OCI-LY1 (cell line): ENCODE results near the gene PLCB4.

Experiments used
- H2AFZ ChIP-seq: fragments of 200-600 bp; sonication (generic), shearing (Covaris generic); 2 replicates; pipeline ENCODE4 v1.6.0; 2014; ENCODE audit warnings: antibody characterized with exemption, mild to moderate bottlenecking, low read length
- H3F3A ChIP-seq: fragments of 200-600 bp; sonication (generic), shearing (Covaris generic); 2 replicates; pipeline ENCODE4 v1.6.0; 2014; ENCODE audit warnings: mild to moderate bottlenecking, antibody characterized with exemption, low read length, moderate library complexity; ENCODE audit not compliant: insufficient read depth
- H3K27ac ChIP-seq: fragments of 200-600 bp; sonication (generic); 2 replicates; pipeline ENCODE4 v1.5.1; 2014; ENCODE audit warnings: low read length, mixed run types, mild to moderate bottlenecking, low read depth; ENCODE audit not compliant: poor library complexity, severe bottlenecking
- H3K27me3 ChIP-seq: fragments of 200-600 bp; sonication (generic); 2 replicates; pipeline ENCODE4 v1.6.0; 2014; ENCODE audit warnings: antibody characterized with exemption, mild to moderate bottlenecking, low read length, moderate library complexity; ENCODE audit not compliant: insufficient read depth
- H3K36me3 ChIP-seq: fragments of 200-600 bp; sonication (generic); 2 replicates; pipeline ENCODE4 v1.6.1; 2014; ENCODE audit warnings: mild to moderate bottlenecking, antibody characterized with exemption, low read length, moderate library complexity, mixed read lengths; ENCODE audit not compliant: insufficient read depth
- H3K4me1 ChIP-seq: fragments of 200-600 bp; sonication (generic); 2 replicates; pipeline ENCODE4 v1.5.1; 2014; ENCODE audit warnings: mild to moderate bottlenecking, low read length, moderate library complexity; ENCODE audit not compliant: insufficient read depth, severe bottlenecking
- H3K4me2 ChIP-seq: fragments of 200-600 bp; sonication (generic), shearing (Covaris generic); 2 replicates; pipeline ENCODE4 v1.6.1; 2014; ENCODE audit warnings: low read length
- H3K4me3 ChIP-seq: fragments of 200-600 bp; sonication (generic); 2 replicates; pipeline ENCODE4 v1.5.1; 2014; ENCODE audit warnings: low read length, low read depth, mild to moderate bottlenecking, mixed read lengths; ENCODE audit not compliant: poor library complexity, severe bottlenecking
- H3K79me2 ChIP-seq: fragments of 200-600 bp; shearing (Covaris generic); 2 replicates; pipeline ENCODE4 v1.6.1; 2016; ENCODE audit warnings: mixed run types, low read length, mixed read lengths; ENCODE audit not compliant: insufficient read depth
- H3K9ac ChIP-seq: fragments of 200-600 bp; sonication (generic), shearing (Covaris generic); 2 replicates; pipeline ENCODE4 v1.6.1; 2014; ENCODE audit warnings: mild to moderate bottlenecking, low read length, mixed read lengths
- H3K9me2 ChIP-seq: fragments of 200-600 bp; sonication (generic), shearing (Covaris generic); 2 replicates; pipeline ENCODE4 v1.6.1; 2014; ENCODE audit warnings: low read depth, mild to moderate bottlenecking, low read length, mixed read lengths
- H3K9me3 ChIP-seq: fragments of 200-600 bp; shearing (Covaris generic); 2 replicates; pipeline ENCODE4 v1.6.1; 2014; ENCODE audit warnings: low read length, mixed read lengths
- H4K20me1 ChIP-seq: fragments of 200-600 bp; sonication (generic), shearing (Covaris generic); 2 replicates; pipeline ENCODE4 v1.6.0; 2016; ENCODE audit warnings: mild to moderate bottlenecking, low read length; ENCODE audit not compliant: insufficient read depth
- EZH2 ChIP-seq: fragments of 200-600 bp; sonication (generic), shearing (Covaris generic); IDR thresholded peaks from 2 replicates; pipeline ENCODE4 v1.8.0; 2017; ENCODE audit warnings: borderline replicate concordance, mixed run types, mild to moderate bottlenecking, antibody characterized with exemption, low read length, moderate library complexity, mixed read lengths
- TF ChIP-seq, protein P1 (sequence below): fragments of 200-600 bp; sonication (generic), shearing (Covaris generic); IDR thresholded peaks from 2 replicates; pipeline ENCODE4 v1.5.1; 2017; ENCODE audit warnings: mild to moderate bottlenecking, antibody characterized with exemption, low read length, moderate library complexity, mixed read lengths

Gene PLCB4

DNA sequence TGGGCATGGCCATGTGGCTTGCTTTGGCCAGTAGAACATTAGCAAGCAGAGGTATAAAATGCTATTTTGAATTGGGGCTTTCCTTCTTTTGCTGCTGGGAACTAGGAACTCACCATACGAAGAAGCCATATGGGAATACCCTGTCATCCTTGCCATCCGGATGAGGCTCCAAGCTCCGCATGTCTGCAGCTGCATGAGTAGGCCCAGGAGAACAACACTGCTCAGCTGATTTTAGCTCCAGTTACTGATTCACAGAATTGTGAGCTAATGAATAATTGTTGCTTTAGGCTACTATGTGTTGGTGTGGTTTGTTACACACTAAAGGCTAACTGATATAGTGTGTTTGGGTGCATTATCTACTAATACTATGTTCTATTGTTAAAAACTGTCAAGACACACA is 2.7 kb upstream of the PLCB4 start:
- Histone ChIP-seq H3K27me3 (no peaks in the 10 kb centered on the region), H3K4me1 (no peaks in the 10 kb centered on the region), H2AFZ (no peak overlapping the region), H3K79me2 (no peaks in the 10 kb centered on the region), H4K20me1 (no peaks in the 10 kb centered on the region), H3K9ac (no peak overlapping the region), H3F3A (no peaks in the 10 kb centered on the region), H3K4me2 (no peak overlapping the region), H3K27ac (no peak overlapping the region), H3K9me2 (no peaks in the 10 kb centered on the region), H3K36me3 (no peaks in the 10 kb centered on the region), H3K4me3 (no peak overlapping the region), H3K9me3 (no peaks in the 10 kb centered on the region)
- TF ChIP-seq, protein P1, sequence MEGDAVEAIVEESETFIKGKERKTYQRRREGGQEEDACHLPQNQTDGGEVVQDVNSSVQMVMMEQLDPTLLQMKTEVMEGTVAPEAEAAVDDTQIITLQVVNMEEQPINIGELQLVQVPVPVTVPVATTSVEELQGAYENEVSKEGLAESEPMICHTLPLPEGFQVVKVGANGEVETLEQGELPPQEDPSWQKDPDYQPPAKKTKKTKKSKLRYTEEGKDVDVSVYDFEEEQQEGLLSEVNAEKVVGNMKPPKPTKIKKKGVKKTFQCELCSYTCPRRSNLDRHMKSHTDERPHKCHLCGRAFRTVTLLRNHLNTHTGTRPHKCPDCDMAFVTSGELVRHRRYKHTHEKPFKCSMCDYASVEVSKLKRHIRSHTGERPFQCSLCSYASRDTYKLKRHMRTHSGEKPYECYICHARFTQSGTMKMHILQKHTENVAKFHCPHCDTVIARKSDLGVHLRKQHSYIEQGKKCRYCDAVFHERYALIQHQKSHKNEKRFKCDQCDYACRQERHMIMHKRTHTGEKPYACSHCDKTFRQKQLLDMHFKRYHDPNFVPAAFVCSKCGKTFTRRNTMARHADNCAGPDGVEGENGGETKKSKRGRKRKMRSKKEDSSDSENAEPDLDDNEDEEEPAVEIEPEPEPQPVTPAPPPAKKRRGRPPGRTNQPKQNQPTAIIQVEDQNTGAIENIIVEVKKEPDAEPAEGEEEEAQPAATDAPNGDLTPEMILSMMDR: no peak

DNA sequence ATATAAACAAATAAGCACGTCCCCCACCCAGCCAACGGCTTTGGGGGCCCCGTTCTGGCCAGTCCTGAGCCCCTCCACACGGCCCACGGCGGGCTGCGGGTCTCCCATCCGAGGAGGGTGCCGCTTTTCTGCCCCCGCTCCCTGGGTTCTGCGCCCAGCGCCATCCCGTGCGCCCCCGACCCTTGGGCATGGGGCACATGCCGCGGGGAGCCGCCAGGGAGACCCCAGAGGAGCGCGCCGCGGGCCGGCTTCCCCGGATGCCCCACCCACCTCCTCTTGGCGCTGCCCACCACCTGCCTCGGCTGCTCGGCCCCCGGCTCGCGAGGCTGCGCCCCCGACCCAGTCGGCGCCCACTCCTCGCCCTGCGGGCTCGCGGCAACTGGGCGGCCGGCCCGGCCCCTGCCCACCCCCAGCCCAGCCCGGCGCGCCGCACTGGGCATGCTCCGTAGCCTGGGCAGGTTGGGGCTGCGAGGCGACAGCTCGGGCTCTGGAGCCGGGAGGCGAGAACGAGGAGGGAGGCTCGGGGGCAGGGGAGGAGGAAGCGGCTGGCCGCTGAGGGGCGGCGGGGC is 570 bp upstream of the PLCB4 start:
- Histone ChIP-seq H3K4me3 (no peak overlapping the region), H3K36me3 (no peaks in the 10 kb centered on the region), H2AFZ (no peak overlapping the region), H3K9me2 (no peaks in the 10 kb centered on the region), H3K27ac (no peak overlapping the region), H3K4me2 (no peak overlapping the region), H3K79me2 (no peaks in the 10 kb centered on the region), H3K27me3 (no peaks in the 10 kb centered on the region), H3F3A (no peaks in the 10 kb centered on the region), H3K4me1 (no peaks in the 10 kb centered on the region), H3K9ac (no peak overlapping the region), H4K20me1 (no peaks in the 10 kb centered on the region), H3K9me3 (no peaks in the 10 kb centered on the region)
- TF ChIP-seq, protein P1: no peak
- TF ChIP-seq EZH2: no peak

DNA sequence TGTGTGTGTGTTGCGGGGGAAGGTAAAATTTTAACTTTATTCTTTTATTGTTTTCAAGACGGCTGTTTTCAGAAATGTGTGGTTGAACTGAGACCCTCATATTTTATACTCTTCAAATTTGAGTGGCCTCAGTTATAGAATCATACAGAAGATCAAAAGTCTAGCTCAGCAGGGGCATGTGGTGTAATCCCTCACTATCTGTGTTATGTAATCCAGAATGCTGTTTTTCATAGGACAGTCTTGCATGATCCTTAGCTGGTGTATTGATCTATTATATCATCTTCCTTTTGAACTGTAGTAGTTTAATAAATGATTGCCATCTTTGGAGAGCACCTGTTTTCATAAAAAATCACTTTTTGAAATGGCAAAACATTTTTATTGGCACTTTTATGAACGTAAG is 1.4 kb downstream of the PLCB4 start:
- TF ChIP-seq, protein P1: no peak
- TF ChIP-seq EZH2: no peak
- Histone ChIP-seq H3K4me2 (no peak overlapping the region), H3K27me3 (no peaks in the 10 kb centered on the region), H3K36me3 (no peaks in the 10 kb centered on the region), H3K79me2 (no peaks in the 10 kb centered on the region), H3K9me2 (no peaks in the 10 kb centered on the region), H3F3A (no peaks in the 10 kb centered on the region), H3K9ac (no peak overlapping the region), H2AFZ (no peak overlapping the region), H3K27ac (no peak overlapping the region), H4K20me1 (no peaks in the 10 kb centered on the region), H3K4me1 (no peaks in the 10 kb centered on the region), H3K4me3 (no peak overlapping the region), H3K9me3 (no peaks in the 10 kb centered on the region)
